Glutamatergic neuron (in vitro differentiated cells): Measurements from ENCODE around the gene NBEA. TPM values are rescaled to one million over a fixed set of nuclear protein-coding genes. Genes with fewer than 3 reads are reported as not detected.

Source experiments
- DNase-seq: peaks from one replicate; pipeline ENCODE4 v3.0.0; 2022
- H3K27ac Mint-ChIP-seq: one replicate; pipeline ENCODE4 v1.8.0; 2020; ENCODE audit warnings: mild to moderate bottlenecking, mixed read lengths, inconsistent platforms; ENCODE audit not compliant: unreplicated experiment
- H3K27me3 Mint-ChIP-seq: one replicate; pipeline ENCODE4 v1.8.0; 2020; ENCODE audit warnings: mild to moderate bottlenecking, moderate library complexity, mixed read lengths, inconsistent platforms; ENCODE audit not compliant: unreplicated experiment
- H3K36me3 Mint-ChIP-seq: one replicate; pipeline ENCODE4 v1.8.0; 2020; ENCODE audit warnings: mild to moderate bottlenecking, mixed read lengths, inconsistent platforms; ENCODE audit not compliant: unreplicated experiment
- H3K4me1 Mint-ChIP-seq: one replicate; pipeline ENCODE4 v1.8.0; 2020; ENCODE audit warnings: mild to moderate bottlenecking, low read depth, mixed read lengths, inconsistent platforms; ENCODE audit not compliant: unreplicated experiment
- H3K4me3 Mint-ChIP-seq: one replicate; pipeline ENCODE4 v1.8.0; 2020; ENCODE audit warnings: mild to moderate bottlenecking, mixed read lengths, inconsistent platforms; ENCODE audit not compliant: unreplicated experiment
- H3K9me3 Mint-ChIP-seq: one replicate; pipeline ENCODE4 v1.8.0; 2020; ENCODE audit warnings: mild to moderate bottlenecking, moderate library complexity, mixed read lengths, inconsistent platforms; ENCODE audit not compliant: unreplicated experiment
- CTCF ChIP-seq: fragments of 200-600 bp; sonication (generic); IDR thresholded peaks from one replicate; pipeline ENCODE4 v1.5.0; 2021; ENCODE audit not compliant: partially characterized antibody, unreplicated experiment
- total RNA-seq: library from RNA; stranded (reverse); fragmentation: NEBNext Ultra II Directional; extraction: Animal tissue kit (Norgen Biotek cat#: 25700); gene quantifications from one replicate; pipeline ENCODE4 v1.2.1, GENCODE V29; 2021; ENCODE audit not compliant: unreplicated experiment

NBEA gene
- total RNA-seq, 1 donor from 2014 or later, result 48.3 TPM

- DNase-seq, result no peak
- Mint-ChIP-seq H3K4me3 (no peak overlapping the region), H3K36me3 (no peaks in the 10 kb centered on the region), H3K9me3 (no peaks in the 10 kb centered on the region), H3K4me1 (peaks cover 3% of the 10 kb centered on the region), H3K27ac (no peak overlapping the region), H3K27me3 (no peaks in the 10 kb centered on the region)
- TF ChIP-seq CTCF, result no peak
These were observed 606.7 kb downstream of the NBEA start for GRCh38 chr13:35548790-35549189.

- no peak for TF ChIP-seq CTCF
- no peak overlapping the region for H3K4me3 Mint-ChIP-seq
- H3K9me3 Mint-ChIP-seq, result no peaks in the 10 kb centered on the region
- H3K27me3 Mint-ChIP-seq, result no peaks in the 10 kb centered on the region
- no peak for DNase-seq
- peaks cover 3% of the 10 kb centered on the region for H3K4me1 Mint-ChIP-seq
- no peaks in the 10 kb centered on the region for H3K36me3 Mint-ChIP-seq
- H3K27ac Mint-ChIP-seq, result no peak overlapping the region
These were observed 607.4 kb downstream of the NBEA start for GRCh38 chr13:35549481-35549880.

- H3K27ac Mint-ChIP-seq, result no peak overlapping the region
- no peaks in the 10 kb centered on the region for H3K27me3 Mint-ChIP-seq
- TF ChIP-seq CTCF, result no peak
- H3K9me3 Mint-ChIP-seq, result no peaks in the 10 kb centered on the region
- no peaks in the 10 kb centered on the region for H3K36me3 Mint-ChIP-seq
- H3K4me3 Mint-ChIP-seq, result no peak overlapping the region
- H3K4me1 Mint-ChIP-seq, result peaks cover under 1% of the 10 kb centered on the region
- no peak for DNase-seq
These were observed 610.2 kb downstream of the NBEA start for GRCh38 chr13:35552172-35552844.

GRCh38 chr13:35554972-35555623, 613.0 kb downstream of the NBEA start:
- H3K4me1 Mint-ChIP-seq, result no peaks in the 10 kb centered on the region
- no peaks in the 10 kb centered on the region for H3K27me3 Mint-ChIP-seq
- H3K9me3 Mint-ChIP-seq, result no peaks in the 10 kb centered on the region
- no peak for DNase-seq
- H3K4me3 Mint-ChIP-seq, result no peak overlapping the region
- TF ChIP-seq CTCF, result no peak
- H3K27ac Mint-ChIP-seq, result no peak overlapping the region
- H3K36me3 Mint-ChIP-seq, result no peaks in the 10 kb centered on the region

- Mint-ChIP-seq H3K27me3 (no peaks in the 10 kb centered on the region), H3K4me3 (no peak overlapping the region), H3K27ac (no peak overlapping the region), H3K9me3 (no peaks in the 10 kb centered on the region), H3K36me3 (no peaks in the 10 kb centered on the region), H3K4me1 (peaks cover 2% of the 10 kb centered on the region)
- no peak for DNase-seq
- TF ChIP-seq CTCF, result no peak
These were observed 615.4 kb downstream of the NBEA start for GRCh38 chr13:35557475-35557874.
